Embryonic facial prominence (tissue), 1 donor: ENCODE results near the gene ASTL.

ENCODE experiments used
- DNase-seq: peaks from one replicate; pipeline ENCODE4 v3.0.0-alpha.2; 2016; ENCODE audit errors: extremely low spot score

The ASTL gene

DNA sequence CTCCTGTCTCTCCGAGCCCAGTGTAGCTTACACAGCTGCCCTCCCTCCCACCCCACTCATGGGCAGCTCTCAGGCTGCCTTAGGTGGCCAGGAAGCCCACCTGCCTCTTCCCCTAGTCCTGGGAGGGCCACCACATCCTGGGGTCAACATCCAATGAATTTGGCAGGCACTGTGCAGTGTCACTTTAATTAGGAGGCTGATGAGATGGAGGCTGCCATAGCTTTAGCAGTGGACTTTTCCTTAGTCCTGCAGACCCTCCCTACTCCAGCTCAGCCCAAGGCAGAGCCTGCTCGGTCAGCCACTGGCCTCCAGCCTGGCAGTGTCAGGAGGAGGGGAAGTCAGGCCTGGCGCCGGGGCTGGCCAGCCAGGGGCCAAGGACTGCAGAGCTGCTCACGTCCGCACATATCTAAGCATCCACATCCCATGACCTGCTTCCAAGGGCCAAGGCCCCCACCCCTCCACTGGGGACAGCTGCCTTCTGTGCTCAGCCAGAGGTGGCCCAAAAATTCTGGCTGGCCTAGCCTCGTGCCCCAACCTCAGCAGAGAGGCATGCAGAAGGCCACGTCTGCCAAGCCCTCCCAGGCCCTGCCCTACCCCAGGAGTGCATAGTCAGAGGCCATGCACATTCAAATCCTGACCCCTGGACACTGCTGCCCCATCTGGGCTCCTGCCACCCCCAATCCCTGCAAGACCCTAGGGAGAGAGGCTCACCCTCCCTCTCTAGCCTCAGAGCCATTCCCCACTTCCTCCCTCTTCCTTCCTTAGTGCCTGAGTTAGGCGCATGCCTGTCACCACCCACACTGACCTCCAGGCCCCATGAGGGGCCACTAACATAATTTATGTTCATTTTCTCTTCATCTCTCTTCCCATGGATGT is 55.0 kb downstream of the ASTL start:
- no peak for DNase-seq

GRCh38 chr2:96082211-96083063 is 55.9 kb downstream of the ASTL start:
- DNase-seq, result no peak

DNA sequence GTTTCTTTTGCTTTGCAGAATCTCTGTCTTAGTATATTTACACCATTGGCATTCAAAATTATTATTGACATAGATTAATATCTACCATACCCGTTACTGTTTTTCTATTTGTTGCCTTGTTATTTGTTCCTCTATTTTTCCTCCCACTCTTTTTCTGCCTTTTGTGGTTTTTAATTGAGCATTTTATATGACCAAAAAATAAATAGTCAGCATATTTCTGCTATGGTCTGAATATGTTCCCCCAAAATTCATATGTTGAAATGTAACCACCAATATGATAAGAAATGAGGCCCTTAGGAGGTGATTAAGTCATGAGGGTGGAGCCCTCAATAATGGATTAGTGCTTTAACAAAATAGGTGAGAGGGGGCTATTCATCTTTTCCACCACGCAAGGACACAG is 57.3 kb downstream of the ASTL start:
- no peak for DNase-seq

DNA sequence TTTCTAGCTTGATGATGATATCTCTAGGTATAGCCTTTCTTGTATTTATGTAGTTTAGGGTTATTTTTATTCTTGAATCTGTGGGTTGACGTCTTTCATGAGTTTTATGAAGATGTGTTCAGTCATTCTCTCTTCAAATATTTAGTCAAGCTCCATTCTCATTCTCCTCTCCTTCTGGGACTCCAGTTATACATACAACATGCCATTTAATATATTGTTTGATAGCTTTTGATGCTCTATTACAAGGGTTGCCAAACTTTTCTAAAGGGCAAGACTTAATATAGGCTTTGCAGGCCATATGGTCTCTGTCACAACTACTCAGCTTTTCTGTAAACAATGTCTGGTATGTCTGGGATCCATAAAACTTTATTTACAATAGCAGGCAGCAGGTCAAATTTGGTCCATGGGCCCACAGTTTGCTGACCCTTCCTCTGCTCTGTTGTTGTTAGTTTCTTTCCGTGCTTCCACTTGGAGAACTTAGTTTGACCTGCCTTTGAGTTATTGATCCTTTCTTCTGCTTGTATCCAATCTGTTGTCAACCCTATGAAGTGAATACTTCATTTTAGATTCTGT is 63.0 kb downstream of the ASTL start:
- DNase-seq, result no peak

DNA sequence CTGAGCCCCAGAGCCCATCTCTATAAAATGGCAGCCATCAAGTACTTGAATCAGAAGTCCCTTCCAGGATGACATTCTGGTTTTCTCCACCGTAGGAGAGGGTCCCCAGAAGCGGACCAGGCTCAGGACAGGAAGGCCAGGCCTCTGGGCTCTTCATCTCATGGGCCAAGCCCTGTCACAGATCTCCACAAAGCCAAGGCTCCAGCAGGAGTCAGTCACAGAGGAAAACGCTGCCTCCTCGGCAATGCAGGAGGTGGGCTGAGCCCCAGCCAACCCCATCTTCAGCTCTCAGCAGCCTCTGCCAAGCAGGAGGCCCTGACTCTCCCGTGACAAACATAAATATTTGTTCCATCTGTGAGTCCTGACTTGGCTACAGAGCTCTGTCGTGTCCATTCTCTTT is 64.1 kb downstream of the ASTL start:
- no peak for DNase-seq

DNA sequence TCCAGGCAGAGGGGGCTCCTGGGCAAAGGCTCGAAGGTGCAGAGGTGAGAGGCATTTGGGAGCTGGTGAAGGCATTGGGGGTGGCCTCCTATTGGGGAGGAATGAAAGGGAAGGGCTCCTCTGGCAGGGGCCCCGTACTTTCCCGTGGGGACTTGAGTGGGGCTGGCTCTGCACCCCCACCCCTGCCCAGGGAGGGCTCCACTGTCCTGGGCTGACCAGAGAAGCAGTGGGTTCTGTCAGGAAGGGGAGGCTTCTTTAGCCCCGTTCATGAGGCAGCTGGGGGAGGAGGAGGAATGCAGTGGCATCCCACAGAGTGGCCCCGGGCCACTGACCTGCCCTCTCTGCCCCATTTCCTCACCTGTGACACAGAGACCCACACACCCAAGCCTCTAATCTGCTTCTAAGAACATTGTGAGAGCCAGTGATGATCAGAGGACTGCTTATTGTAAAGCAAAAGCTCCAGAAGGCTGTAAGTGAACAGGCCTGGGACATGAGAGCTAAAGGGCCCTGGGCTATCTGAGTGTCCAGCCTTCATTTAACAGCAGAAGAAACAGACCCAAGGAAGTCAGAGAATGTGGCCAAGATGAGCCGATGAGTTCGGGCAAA is 65.0 kb downstream of the ASTL start:
- no peak for DNase-seq
